ENCODE data around the gene CLCN7.

CLCN7 gene, protein sequence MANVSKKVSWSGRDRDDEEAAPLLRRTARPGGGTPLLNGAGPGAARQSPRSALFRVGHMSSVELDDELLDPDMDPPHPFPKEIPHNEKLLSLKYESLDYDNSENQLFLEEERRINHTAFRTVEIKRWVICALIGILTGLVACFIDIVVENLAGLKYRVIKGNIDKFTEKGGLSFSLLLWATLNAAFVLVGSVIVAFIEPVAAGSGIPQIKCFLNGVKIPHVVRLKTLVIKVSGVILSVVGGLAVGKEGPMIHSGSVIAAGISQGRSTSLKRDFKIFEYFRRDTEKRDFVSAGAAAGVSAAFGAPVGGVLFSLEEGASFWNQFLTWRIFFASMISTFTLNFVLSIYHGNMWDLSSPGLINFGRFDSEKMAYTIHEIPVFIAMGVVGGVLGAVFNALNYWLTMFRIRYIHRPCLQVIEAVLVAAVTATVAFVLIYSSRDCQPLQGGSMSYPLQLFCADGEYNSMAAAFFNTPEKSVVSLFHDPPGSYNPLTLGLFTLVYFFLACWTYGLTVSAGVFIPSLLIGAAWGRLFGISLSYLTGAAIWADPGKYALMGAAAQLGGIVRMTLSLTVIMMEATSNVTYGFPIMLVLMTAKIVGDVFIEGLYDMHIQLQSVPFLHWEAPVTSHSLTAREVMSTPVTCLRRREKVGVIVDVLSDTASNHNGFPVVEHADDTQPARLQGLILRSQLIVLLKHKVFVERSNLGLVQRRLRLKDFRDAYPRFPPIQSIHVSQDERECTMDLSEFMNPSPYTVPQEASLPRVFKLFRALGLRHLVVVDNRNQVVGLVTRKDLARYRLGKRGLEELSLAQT

DNA sequence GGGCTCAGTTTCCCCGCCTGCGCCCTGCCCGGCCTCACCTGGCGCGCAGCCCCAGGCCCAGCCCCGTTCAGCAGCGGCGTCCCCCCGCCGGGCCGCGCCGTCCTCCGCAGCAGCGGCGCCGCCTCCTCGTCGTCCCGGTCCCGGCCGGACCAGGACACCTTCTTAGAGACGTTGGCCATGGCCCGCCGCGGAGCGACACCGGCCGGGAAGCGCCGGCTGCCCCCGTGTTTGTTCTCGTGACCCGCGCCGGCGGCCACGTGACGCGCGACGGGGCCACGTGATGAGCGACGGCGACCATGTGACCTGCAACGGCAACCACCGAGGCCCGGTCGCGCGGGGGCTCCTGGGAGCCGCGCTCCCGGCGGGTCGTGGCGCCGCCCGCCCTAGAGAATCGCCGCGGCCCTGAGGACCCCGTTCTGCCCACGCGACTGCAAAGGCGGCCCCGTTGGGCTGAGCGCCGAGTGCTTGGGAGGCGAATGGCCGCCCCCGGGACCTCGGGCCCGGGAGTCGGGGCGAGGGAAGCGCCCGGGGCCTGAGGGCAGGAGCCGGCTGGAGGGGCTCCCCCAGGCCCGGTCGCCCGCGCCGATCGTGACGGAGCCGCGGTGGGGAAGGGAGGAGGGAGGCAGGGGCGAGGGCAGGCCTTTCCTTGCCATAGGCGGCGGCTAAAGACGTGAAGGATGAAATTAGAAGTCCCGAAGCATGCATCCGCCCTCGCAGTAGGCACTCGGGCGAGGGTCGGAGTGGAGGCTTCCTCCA, at the start of gene CLCN7:
TSS of gene CLCN7 (minus strand) at position 233 of the 756 bp plus-strand sequence. CDS start at position 179, 54 bp downstream.
- peak within 1 kb of the TSS; percentile 73 for H3K4me3 ChIP-seq (ENCODE audit: low read depth, low read length)
- peak; percentile 62 for DNase-seq (ENCODE audit: low read depth)

DNA sequence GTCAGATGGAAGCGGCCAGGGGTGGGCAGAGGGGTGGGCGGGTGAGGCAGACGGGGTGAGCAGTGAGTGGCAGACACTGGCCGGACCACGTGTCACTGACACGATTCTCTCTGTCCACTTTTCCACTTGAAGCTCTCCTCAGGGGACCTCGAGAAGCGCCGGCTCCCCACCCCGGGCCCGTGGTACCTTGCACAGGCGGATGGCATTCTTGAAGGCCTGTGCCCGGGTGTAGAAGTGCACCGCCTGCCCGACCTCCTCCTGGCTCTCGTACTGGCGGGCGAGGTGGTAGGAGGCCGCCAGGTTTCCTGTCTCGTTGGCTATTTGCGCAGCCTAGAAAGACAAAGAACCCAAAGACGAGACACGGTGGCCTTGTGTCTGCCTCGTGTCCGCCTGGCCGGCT, 49.5 kb upstream of the CLCN7 start:
- no peak overlapping the region for H3K4me3 ChIP-seq (ENCODE audit: low read depth, low read length)
- DNase-seq (ENCODE audit: low read depth) = no peak

DNA sequence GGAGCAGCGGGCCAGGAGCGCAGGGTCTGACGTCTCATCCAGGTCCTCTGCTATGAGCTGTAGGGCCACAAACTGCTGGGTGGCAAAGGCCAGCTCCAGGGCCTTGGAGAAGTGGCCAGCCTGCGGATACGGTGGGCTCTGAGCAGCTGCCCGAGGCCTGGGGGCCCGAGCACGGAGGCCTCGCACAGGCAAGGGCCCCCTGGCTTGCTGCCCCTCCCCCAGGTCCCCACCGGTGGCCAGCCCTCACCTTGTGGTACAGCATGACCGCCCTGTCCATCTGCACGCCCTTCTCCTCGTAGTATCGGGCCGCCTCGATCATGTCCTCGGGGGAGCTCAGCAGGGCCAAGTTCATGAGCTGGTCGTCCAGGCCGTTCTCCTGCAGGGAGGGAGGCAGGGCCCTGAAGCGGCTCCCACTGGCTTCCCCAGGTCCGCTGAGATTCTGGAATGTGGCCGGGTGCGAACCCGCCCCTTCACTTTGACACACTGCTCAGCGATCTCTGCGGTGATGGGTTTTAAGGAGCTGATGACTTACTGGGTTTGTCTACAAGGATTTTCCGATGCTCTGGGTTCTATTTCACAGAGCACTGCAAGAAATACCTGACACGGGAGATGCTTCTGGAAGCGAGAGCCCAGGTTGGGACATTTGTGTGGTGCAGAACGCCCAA, 48.9 kb upstream of the CLCN7 start:
- no peak overlapping the region for H3K4me3 ChIP-seq (ENCODE audit: low read depth, low read length)
- no peak for DNase-seq (ENCODE audit: low read depth)

DNA sequence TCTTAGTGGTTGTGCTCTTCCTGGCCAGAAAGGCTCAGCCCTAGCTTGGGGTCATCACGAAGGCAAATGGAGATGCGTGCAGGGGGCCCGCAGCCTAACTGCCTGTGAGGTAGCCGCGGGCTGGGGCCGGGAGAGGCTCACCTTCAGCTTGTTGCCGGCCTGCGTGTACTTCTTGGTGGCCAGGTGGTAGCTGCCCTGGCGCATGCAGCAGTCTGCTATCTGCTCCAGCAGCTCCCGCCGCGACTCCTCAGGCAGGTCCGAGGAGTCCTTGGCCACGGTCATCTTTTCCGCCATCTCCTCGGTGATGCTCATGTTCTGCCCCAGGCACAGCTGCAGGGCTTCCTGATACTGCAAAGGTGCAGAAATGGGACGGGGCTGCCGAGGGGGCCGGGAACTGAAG, 45.6 kb upstream of the CLCN7 start:
- no peak for DNase-seq (ENCODE audit: low read depth)
- H3K4me3 ChIP-seq (ENCODE audit: low read depth, low read length) = no peak overlapping the region

DNA sequence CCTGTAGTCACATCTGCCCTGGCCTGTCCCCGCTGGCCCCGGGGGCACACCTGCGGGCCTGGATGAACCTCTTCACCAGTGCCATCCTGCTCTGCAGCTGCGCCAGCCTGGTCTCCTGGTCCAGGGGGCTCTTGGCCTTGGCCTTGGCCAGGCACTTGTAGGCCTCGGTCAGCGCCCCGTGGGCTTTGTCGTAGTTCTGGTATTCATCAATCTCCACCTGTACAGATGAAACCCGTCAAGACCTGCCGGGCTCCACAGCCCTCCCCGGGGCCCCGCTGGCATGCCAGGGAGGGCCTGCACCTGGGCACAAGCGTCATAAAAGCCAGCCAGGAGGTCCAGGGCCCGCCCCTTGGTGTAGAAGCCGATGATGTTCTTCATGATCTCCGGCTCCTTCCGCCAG, 45.0 kb upstream of the CLCN7 start:
- no peak for DNase-seq (ENCODE audit: low read depth)
- H3K4me3 ChIP-seq (ENCODE audit: low read depth, low read length) = no peak overlapping the region

DNA sequence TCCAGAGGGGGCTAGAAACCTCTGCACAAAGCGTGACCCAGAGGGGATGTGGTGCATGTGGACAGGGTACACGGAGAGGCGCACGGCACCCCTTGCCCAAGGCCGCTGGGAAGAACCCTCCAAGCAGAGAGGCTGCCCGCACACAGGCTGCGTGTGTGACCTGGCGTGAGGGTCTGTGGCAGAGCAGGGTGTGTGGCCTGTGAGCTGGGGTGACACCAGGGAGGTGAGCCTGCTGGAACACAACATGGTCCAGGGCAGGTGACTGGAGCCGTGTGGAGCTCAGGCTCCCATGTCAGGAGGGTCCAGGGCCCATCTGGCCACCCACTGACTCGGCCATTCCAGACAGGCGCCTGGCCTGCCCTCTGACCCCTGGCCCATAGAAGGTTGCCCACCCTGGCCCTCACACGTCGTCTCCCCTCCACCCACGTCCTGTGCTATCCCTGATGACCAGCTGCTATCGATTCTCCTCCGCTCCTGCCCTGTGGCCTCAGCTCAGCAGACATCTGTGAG, 43.9 kb upstream of the CLCN7 start:
- H3K4me3 ChIP-seq (ENCODE audit: low read depth, low read length) = no peak overlapping the region
- DNase-seq (ENCODE audit: low read depth) = no peak

DNA sequence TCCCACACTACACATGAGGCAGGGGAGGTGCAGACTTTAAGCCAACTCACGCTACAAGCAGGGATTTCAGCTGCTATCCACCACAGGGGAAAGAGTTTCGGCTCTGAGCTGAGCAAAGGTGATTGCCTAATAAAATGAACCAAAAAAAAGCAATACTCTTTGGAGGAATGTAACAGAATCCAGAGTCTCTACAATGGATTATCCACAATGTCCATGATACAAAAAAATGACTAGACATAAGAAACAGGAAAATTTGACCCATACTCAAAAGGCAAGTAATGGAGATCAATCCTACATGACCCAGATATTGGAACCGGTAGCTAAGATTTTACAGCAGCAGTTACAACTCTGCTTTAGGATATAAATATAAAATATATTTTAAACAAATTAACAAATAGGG, 39.7 kb upstream of the CLCN7 start:
- DNase-seq (ENCODE audit: low read depth) = no peak
- H3K4me3 ChIP-seq (ENCODE audit: low read depth, low read length) = no peak overlapping the region

DNA sequence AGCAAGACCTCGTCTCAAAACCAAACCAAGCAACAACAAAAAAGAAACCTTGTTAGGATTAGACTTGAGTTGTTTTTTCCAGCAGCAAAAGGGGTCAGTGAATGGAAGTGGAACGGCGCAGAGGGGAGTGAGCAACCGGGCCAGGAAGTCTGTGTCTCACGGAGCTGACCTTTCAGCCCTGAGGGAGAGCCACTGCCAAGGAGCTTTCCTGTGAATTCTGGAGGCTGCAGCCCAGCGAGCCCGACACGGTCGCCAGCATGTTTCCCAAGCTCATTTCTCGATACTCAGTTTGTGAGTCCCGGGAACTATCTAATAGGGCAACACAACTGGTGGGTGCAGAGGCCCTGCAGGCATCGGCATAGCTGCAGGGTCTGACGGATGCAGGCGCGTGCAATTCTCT, 37.9 kb upstream of the CLCN7 start:
- no peak overlapping the region for H3K4me3 ChIP-seq (ENCODE audit: low read depth, low read length)
- DNase-seq (ENCODE audit: low read depth) = no peak

DNA sequence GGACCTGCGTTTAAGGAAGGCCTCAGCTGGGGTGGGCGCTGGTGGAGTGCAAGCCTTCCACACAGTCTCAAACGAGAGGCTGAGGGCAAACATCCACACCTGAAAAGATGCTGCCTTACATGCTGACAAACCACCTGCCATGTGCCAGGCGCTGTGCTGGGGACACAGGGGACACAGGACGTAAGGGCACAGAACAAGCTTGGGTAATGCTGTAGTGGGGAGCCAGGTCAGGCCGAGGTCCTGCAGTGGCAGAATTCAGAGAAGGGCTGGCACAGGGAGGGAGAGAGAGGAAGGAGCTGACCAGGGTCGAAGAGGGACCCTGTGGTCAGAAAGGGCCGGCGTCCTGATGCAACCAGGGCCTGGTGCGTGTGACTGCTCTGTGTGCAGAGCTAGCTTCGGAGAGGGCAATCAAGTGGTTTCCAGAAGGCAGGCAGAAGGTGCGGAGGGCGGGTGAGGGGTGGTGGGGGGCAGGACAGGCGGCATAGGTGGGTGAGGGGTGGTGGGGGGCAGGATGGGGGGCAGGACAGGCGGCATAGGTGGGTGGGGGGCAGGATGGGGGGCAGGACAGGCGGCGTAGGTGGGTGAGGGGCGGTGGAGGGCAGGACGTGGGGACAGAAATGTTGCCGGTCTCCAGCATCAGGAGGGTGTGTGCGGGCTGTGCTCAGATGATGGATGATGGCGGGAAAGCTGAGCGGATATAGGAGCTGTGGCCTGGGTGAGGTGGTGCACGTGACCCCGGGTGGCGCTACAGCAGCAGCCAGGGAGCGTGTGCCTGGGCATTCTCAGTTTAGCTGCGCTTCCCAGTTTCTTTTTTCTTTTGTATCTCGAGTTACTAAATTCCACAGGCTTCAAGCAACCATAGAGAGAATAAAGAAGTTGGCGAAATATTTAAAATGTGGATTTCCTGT, 37.1 kb upstream of the CLCN7 start:
- no peak for DNase-seq (ENCODE audit: low read depth)
- H3K4me3 ChIP-seq (ENCODE audit: low read depth, low read length) = no peak overlapping the region

DNA sequence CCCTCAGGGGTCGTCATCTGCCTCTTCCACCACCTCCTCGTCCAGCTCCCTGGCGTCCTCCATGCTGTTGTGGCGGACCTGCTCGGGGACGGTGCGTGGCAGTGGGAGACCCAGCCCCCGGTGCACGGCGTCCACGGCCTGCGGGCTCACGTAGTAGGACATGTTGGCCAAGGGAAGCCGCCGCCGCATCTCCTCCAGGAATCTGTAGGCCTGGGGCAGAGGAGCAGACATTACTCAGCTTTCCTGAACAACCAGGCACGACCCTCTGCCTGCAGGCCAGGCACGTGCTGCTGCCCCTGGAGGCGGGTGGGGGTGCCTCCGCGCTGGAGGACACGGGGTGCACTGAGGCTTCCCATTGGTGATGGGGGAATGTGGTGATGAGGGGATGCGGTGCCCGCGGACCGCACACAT, 36.1 kb upstream of the CLCN7 start:
- DNase-seq (ENCODE audit: low read depth) = no peak
- H3K4me3 ChIP-seq (ENCODE audit: low read depth, low read length) = no peak overlapping the region

DNA sequence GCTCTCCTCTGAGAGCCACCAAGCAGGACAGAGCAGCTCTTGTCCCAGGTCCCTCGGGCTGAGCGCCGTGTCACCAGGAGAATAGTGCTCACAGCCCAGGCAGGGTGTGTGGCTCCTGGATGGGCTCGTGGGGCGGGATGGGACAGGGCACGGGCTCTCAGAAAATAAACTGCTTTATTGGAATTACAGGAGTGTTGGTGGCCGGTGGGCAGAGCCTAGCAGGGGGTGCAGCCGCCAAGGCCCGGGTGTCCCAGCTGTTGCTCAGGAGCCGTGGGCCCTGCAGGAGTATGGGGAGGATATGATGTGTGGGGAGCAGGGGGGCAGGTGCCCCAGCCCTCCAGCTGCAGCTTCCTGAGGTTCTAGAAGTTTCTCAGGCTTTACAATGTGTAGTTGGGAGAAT, 35.4 kb upstream of the CLCN7 start:
- no peak overlapping the region for H3K4me3 ChIP-seq (ENCODE audit: low read depth, low read length)
- DNase-seq (ENCODE audit: low read depth) = no peak

DNA sequence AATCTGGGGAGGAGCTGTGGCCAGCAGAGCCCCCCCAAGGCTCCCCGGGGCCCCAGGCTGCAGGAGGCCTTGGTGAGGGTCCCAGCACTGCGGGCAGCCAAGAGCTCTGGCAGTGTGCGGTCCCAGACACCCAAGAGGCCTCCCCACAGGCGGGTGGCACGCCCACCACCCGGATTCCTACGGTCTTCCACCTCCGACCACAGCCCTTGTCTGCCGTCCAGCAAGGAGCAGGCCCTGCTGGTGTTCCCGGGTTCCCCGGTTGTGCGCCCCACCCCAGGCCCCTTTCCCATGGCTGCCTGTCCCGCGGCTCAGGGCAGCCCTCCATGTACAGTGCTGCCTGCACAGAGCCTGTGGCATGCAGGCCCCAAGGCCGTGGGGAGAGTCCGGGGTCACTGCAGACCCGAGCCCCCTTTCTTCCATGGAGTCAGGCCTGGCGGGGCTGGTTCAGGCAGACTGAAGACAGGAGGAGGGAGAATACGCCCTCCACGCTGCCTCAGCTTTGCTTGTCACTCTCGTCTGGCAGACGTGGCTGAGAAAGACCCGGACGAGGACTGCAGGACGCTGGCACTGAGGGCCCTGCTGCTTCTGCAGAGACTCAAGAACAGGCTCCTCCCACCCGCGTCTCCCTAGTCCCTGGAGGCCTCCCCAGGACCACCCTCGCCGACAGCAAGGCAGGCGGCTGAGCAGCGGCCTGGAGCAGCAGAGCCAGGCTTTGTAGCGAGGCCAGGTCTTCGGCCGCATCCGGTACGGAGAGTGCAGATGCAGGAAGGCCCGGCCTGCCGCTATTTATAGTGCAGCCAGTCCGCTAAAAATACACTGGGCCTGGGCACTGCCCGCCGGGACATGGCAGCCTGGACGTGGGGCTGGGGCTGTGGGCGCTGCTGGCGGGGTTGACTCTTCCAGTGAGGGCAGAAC, 34.7 kb upstream of the CLCN7 start:
- H3K4me3 ChIP-seq (ENCODE audit: low read depth, low read length) = no peak overlapping the region
- no peak for DNase-seq (ENCODE audit: low read depth)

DNA sequence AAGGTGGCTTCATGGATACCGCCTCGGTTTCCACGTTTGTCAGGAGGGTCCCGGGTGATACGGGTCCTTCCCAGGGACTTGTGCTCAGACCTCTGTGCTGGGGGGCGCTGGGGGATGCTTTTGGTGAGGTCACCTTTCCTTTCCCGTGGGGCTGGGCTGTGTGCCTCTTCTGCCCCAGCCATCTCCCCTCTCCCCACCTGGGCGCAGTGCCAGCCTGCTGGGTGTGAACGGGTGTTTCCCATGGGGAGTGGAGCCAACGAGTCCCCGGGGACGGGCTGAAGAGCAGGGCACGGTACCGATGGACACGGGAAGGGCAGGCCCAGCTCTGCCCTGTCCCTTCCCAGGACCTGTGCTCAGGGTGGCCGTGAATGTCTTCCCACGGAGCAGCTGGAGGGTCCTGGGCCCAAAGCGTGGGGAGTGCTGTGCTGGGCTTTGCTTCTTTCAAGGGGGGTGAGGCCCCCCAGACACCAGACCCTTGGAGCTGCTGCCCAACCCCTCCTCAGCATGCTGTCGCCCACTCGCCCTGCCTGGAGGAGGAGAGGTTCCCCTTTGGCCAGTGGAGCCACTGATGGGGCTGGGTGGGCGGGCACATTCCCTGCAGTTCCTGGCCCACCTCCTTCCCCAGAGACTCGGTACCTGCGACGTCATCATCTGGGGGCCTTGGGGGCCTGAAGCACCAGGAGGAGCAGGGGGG, 33.8 kb upstream of the CLCN7 start:
- DNase-seq (ENCODE audit: low read depth) = no peak

DNA sequence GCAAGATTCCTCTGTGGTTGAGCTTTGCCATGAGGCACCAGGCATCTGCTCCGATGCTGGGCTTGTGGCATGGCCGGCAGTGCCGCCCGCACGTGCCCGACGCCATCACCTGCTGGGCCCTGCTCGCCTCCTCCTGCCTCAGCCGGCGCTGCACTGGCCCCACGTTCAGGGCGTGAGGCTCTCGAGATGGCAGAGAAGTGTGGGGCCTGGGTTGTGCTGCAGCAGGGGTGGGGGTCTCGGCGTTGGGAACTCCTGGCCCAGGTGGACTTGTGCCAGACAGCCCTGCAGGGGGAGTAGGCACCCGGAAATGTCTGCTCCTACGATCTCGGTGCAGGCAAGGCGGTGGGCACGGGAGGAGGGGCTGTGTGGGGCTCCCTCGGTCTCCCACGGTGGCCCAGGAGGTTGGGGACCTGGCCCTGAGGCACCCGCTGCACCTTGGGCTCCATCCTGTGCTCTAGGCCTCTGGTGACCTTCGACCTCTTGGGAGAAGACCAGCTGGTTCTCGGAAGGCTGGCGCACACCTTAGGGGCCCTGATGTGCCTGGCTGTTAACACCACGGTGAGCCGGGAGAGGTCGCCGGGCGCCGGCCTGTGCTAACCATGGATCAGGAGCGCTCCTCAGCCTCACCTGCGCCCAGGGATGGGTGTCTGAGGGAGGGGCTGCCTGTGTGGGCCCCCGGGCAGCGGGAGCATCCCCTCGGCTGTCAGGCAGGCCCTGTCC, 31.8 kb upstream of the CLCN7 start:
- no peak for DNase-seq (ENCODE audit: low read depth)
- H3K4me3 ChIP-seq (ENCODE audit: low read depth, low read length) = no peak overlapping the region

More for the DNA sequence above, 33.8 kb upstream of the CLCN7 start:
- H3K4me3 ChIP-seq (ENCODE audit: low read depth, low read length) = no peak overlapping the region

DNA sequence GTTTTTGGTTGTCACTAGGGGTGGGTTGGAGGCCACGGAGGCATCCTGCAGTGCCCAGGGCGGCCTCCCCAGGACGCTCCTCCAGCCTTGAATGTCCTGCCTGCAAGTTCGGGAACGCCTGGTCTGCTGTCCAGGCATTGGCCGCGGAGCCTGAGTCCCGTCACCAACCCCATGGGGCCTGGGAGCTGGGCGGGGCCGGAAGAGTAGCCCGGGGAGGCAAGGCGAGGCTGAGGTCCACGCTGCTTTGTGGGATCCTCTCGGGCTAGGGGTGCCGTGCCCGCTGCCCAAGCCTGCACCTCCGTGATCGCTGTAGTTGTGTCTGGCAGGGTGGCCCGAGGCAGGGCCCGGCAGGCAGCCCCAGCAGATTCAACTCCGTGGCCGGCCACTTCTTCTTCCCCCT, 31.1 kb upstream of the CLCN7 start:
- no peak for DNase-seq (ENCODE audit: low read depth)
- no peak overlapping the region for H3K4me3 ChIP-seq (ENCODE audit: low read depth, low read length)
